Renal pelvis (tissue), 12 donors: ENCODE measurements around the gene C1QL1. TPM values are rescaled to one million over a fixed set of nuclear protein-coding genes. Genes with fewer than 3 reads are reported as not detected.
A peak's percentile ranks its signal among the peaks of the same experiment; 100 is the strongest.

Experiments
- DNase-seq: peaks from one replicate; pipeline ENCODE4 v3.0.0-alpha.2; 2013
- long read RNA-seq, 16 experiments: transcript quantifications; one replicate each; lab custom pipeline, GENCODE V29; 2026
- polyA plus RNA-seq, 3 donors: library from polyadenylated mRNA; unstranded; fragments of 120-200 nt; gene quantifications; one replicate each; pipeline ENCODE4 v1.2.1, GENCODE V29; 2013; ENCODE audit not compliant: insufficient read length in 3 of 3

The C1QL1 gene
- polyA plus RNA-seq = 1 to 10 TPM; 2.7 to 4.4 (median 3.2) TPM
- long read RNA-seq, donor 1, partial matches to known transcripts = 0 of 1 reads
- long read RNA-seq, donor 1, other reads (novel, unspliced or antisense) = 0 of 1 reads
- long read RNA-seq, donor 2, partial matches to known transcripts = 0 of 2 reads
- long read RNA-seq, donor 2, other reads (novel, unspliced or antisense) = 0 of 2 reads
- long read RNA-seq, donor 3, partial matches to known transcripts = 0 of 2 reads
- long read RNA-seq, donor 3, other reads (novel, unspliced or antisense) = 0 of 2 reads
- long read RNA-seq, donor 4, transcript C1QL1-201 (2 exons, 1,295 nt) = major isoform, 6 of 6 reads
- long read RNA-seq, donor 4, partial matches to known transcripts = 0 of 6 reads
- long read RNA-seq, donor 4, other reads (novel, unspliced or antisense) = 0 of 6 reads
- long read RNA-seq, donor 5, transcript C1QL1-201 (2 exons, 1,295 nt) = major isoform, 5 of 5 reads
- long read RNA-seq, donor 5, partial matches to known transcripts = 0 of 5 reads
- long read RNA-seq, donor 5, other reads (novel, unspliced or antisense) = 0 of 5 reads
- long read RNA-seq, donor 6, partial matches to known transcripts = 0 of 1 reads
- long read RNA-seq, donor 6, other reads (novel, unspliced or antisense) = 0 of 1 reads
- long read RNA-seq, donor 7, transcript C1QL1-201 (2 exons, 1,295 nt) = major isoform, 7 of 7 reads
- long read RNA-seq, donor 7, partial matches to known transcripts = 0 of 7 reads
- long read RNA-seq, donor 7, other reads (novel, unspliced or antisense) = 0 of 7 reads
- long read RNA-seq, donor 8, partial matches to known transcripts = 0 of 2 reads
- long read RNA-seq, donor 8, other reads (novel, unspliced or antisense) = 0 of 2 reads
- long read RNA-seq, donor 9, partial matches to known transcripts = 0 of 3 reads
- long read RNA-seq, donor 9, other reads (novel, unspliced or antisense) = 0 of 3 reads
- long read RNA-seq, donor 10, transcript C1QL1-201 (2 exons, 1,295 nt) = major isoform, 6 of 6 reads
- long read RNA-seq, donor 10, partial matches to known transcripts = 0 of 6 reads
- long read RNA-seq, donor 10, other reads (novel, unspliced or antisense) = 0 of 6 reads
- long read RNA-seq, donor 11, partial matches to known transcripts = 0 of 2 reads
- long read RNA-seq, donor 11, other reads (novel, unspliced or antisense) = 0 of 2 reads
- long read RNA-seq, donor 12, partial matches to known transcripts = 0 of 3 reads
- long read RNA-seq, donor 12, other reads (novel, unspliced or antisense) = 0 of 3 reads
- long read RNA-seq, donor 13 = 0 reads
- long read RNA-seq, donor 14 = 0 reads
- long read RNA-seq, donor 15 = 0 reads
- long read RNA-seq, donor 16, partial matches to known transcripts = 0 of 4 reads
- long read RNA-seq, donor 16, other reads (novel, unspliced or antisense) = 0 of 4 reads

DNA sequence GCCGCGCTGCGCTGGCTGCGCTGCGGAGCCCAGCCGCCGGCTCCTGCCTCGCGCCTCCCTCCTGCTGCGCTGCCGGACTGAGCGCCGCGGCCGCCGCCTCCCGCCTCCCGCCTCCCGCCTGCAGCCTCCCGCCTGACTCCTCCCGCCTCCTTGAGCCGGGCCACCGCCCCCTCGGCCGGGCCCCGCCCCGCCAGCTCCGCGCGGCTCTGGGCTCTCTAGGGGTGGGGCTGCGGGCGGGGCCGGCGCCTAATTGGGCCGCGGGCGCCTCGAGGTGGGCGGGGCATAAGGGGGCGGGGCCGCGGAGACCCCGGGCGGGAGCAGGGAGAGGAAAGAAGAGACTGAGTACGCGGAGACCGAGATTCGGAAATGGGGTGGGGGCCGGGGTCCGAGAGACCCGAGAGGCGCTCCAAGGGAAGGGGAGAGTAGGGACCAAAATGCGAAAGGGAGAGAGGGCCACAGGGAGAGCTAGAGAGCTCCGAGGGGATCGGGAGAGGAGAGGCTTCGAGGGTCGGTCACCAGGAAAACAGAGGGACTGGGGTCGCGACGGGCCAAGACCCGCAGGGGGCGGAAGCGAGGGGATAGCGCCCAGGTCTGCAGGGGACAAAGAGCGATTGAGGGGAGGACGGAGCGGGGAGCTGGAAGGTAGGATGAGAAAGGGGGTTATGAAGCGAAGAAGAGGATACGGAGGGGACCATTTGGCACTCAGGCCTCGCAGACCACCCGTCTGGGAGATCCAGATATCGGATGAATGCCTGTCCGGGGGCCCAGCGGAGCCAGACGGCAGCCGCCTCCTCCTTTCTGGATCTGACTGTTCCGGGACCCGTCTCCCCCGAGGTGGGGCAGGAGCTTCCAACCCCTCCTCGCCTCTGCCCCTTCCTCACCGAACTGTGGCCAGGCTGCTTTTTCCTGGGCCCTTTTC, at the start of gene C1QL1:
Gene C1QL1, minus strand, starts transcription at position 79 of the 919 bp plus-strand sequence. CDS start 255 bp downstream, outside the sequence.
- DNase-seq = peak; percentile 94

DNA sequence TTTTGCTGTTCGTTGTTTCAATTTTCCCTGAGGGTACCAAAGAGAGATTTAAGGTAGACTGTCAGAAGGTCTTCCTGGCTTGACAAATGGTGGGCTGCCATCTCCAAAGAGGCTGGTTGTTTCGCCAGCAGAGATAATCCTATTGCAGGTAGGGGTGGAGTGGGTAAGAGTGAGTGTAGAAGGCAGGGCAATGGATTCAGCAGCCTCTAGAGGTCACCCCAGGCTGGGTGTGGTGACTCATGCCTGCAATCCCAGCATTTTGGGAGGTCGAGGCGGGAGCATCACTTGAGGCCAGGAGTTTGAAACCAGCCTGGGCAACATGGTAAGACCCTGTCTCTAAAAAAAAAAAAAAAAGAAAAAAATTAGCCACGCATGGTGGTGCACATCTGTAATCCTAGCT, 48.7 kb upstream of the C1QL1 start:
- DNase-seq = no peak

DNA sequence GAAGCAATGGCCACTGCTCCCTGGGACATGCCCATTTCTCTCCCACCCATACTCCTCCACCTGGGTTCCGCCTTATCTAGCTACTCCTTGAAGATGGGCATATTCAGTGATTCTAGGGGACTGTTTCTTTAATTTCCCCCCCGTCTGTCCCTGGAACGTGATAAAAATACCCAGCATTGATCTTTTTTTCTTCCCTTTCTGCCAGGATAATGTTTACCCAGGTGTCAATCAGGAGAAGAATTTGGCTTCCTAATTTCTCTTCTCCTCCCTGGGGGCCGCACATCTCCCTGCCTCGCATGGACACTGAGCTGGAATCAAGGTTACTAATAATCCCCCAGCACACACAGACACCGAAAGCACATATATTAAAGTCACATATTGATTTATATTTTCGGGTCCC, 48.1 kb upstream of the C1QL1 start:
- no peak for DNase-seq

DNA sequence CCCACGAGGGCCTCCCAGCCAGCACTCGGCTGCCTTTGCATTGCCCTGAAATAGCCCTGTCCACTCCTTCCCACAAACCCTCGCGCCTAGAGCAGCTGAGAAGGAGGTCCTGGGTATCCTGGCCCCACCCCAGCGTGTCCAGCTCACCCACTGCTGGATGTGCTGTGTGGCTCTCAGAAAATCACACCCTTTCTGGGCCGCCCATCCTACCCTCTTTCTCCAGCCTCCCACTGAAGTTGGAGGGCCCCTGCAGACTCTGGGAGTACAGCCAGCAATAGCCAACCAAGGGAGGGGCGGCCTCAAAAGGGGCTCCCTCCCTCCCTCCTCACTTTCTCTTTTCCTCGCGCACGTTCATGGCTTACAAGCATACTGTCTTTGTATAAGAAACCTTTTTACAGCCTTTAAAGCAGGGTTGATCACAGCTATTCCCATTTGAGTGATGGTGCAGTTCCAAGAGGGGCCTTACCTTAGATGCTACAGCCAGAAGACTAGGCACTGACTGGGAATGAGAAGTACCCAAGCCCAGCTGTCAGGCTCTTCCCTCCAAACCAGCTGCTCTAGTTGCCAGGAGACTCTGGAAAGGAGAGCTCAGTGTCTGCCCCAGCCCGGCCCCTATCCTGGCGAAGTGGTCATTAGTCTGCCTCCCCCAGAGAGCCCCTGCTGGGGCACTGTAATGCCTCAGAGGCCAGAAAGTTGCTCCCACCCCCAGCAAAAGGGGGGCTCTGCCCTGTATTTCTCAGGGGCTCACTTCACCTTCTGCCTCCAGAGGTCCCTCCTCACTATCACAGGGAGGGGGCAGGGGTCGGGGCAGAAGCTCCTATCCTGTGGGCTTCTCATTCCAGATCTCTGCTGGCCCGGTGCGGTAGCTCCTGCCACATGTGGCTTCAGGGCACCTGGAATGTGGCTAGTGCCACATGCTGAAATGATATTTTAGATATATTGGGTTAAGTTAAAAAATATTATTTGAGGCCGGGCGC, 45.2 kb upstream of the C1QL1 start:
- no peak for DNase-seq

DNA sequence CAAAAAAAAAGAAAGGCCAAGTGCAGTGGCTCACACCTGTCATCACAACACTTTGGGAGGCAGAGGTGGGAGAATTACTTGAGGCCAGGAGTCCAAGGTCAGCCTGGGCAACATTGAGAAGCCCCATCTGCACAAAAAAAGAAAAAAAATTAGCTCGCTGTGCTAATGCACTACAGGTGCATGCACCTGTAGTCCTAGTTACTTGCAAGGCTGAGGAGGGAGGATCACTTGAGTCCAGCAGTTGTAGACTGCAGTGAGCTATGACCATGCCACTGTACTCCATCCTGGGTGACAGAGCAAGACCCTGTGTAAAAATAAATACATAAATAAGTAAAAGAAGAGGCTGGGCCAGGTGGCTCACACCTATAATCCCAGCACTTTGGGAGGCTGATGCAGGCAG, 43.7 kb upstream of the C1QL1 start:
- no peak for DNase-seq

DNA sequence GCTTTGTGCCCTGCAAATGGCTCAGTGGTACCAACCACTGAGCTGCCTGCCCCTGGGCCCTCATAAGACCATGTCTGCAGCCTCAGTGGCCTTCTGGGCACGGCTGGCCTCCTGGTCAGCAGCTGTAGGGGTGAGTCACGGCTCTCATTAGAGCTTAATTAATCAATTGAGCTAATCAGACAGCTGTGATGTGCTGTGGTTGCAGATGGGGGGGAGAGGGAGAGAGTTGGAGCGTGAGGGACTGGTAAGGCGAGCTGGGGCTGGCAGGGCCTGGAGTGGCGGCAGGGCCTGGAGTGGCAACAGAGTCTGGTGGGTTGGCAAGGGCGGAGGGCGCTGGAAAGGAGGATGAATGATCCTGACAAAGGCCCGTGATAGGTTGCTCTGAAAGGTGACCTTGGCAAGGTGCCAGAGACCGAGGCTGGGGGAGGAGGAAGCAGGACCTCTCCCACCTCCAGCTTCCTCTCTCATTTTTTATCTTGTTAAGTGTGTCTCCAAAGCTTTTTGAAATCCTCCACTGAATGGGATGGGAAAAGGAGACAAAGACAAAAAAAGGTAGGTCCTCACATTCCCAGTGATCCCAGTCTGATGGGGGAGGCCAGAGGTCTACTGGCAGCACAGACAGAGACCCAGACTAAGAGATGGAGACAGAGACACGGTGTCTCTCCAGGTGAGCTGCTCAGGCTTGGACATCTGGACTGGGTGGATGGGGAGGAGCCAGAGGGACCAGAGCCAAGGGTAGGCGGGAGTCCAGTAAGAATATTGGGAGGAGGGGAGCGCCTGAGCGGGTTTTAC, 41.8 kb upstream of the C1QL1 start:
- no peak for DNase-seq

DNA sequence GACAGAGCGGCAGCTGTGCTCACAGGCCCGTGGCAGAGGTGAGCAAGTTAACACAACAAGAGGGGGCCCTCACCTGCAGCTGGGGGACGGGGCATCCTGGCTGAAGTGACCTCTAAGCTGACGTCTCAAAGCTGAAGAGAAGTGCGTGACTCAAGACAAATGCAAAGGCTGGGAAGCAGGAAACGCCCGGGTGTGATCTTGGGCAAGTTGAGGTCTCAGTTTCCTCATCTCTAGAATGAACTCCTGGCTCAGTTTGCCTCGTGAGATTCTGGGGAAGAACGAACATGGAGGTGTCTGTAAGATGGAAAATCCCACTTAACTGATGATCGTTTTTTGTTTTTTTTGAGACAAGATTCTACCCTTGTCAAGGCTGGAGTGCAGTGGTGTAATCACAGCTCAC, 40.1 kb upstream of the C1QL1 start:
- no peak for DNase-seq

DNA sequence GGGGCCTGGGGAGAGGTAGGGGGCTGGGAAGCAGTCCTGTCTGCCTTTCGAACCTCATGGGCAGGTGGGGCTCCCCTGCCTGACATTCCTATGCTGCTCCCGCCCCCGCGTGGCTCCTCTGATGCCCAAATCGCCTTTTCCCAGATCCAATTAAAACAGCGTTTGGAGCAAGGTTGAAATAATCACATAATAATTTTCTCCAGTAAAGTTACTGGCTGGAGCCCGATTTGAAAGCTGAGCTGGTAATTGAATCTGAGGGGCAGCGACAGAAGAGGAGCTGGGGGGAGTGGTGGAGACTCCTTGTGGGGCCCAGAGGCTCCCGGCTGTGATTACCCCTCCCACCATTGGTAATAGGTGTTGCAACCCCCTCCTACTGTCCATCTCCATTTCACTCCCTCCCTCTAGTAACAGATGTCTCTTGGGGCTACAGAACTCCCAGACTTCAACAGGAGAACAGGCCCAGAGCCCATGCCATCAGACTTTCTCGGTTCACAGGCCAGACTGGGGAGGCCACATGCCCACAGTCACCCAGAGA, 38.9 kb upstream of the C1QL1 start:
- DNase-seq = peak; percentile 71

DNA sequence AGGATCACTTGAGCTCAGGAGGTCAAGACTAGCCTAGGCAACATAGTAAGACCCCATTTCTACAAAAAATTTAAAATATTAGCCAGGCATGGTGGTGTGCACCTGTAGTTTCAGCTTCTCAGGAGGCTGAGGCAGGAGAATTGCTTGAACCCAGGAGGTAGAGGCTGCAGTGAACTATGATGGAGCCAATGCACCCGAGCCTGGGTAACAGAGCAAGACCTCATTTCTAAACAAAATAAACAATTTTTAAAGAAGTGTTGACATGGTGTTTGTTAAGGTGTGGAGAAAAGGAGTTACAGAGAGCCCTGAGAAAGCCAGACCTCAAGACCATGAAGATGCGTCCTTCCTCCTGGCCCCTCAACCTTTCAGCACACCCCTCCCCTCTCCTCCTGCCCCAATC, 37.6 kb upstream of the C1QL1 start:
- DNase-seq = no peak

DNA sequence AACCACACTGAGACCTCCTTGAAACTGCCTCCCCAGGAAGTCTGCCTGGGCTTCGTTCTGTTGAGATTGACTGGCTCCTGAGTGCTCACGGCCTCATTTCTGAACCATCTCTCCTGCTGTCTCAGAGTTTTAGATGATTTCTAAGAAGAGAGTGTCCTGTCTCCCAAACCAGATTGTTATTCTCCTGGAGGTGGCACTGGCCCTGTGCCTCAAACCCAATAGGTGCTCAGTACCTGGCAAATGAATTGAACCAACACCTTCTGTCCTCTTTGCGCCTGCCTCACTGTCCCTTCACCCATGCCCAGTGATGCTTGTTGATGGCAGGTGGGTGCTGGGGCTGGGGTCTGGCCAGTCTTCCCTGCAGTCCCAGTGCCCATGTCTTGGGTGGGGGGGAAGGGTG, 36.3 kb upstream of the C1QL1 start:
- DNase-seq = no peak

DNA sequence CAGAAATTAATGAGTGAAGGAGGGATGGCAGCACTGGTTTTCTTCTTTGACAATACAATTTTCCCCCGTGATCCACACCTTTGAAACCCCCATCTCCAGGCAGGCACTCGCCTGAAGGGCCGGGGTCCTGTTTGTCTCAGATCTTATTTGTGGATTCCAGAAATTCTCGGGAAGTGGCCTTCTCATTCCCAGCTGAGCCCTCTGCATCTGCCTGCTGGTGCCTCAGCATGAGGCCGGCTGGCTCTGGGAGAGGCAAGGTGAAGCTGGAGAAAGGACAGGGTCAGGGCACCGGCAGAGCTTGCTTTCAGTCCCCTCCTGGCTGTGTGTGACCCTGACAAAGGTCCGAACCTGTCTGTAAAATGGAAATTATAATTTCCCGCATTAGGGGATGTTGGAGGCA, 35.8 kb upstream of the C1QL1 start:
- DNase-seq = no peak

DNA sequence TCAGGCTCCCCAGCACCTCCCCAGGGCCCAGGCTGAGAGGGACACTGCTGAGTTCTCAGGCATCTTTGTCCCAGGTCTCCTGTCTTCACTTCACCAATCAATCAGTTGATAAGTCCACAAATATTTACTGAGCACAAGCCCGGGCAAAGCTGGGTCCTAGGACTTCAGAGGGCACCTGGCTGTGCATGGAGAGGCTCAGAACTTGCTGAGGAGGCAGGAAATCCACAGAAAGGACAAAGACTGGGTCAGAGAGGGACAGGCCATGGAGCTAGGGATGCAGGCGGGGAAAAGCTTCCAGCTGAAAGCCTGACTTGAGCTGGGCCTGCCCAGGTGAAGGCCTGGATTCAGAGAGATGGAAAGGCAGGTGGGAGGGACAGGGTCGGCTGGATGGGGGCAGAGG, 33.2 kb upstream of the C1QL1 start:
- DNase-seq = no peak

DNA sequence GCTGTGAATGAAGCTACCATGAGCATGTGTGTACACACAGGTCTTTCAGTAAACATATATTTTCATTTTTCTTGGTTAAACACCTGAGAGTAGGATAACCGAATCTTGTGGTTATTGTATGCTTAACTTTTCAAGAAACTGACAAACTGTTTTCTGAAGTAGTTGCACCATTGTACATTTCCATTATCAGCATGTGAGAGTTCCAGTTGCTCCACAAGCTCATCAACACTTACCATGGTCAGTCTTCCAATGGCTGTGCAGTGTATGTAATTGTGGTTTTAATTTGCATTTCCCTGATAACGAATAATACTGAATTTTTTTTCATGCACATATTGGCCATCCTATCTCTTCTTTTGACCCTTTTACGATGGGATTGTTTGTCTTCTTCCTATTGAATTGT, 31.3 kb upstream of the C1QL1 start:
- no peak for DNase-seq

DNA sequence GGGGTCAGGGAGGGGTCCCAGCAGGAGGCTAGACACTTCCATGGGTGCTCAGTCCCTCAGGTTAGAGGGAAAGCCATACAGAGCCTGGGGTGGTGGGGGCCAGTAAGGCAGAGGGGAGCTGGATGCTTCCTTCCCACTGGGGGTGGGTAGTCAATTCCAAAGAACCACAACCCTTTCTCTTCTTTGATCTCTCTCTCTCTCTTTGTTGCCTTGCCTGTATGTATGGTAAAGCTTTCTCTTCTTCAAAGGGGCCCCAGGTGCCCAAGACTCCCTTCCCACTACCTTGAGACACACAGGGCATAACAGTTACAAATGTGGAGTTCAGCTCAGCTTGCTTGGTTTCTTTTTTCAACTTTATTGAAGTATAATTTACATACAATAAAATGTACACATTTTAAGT, 30.5 kb upstream of the C1QL1 start:
- DNase-seq = no peak

DNA sequence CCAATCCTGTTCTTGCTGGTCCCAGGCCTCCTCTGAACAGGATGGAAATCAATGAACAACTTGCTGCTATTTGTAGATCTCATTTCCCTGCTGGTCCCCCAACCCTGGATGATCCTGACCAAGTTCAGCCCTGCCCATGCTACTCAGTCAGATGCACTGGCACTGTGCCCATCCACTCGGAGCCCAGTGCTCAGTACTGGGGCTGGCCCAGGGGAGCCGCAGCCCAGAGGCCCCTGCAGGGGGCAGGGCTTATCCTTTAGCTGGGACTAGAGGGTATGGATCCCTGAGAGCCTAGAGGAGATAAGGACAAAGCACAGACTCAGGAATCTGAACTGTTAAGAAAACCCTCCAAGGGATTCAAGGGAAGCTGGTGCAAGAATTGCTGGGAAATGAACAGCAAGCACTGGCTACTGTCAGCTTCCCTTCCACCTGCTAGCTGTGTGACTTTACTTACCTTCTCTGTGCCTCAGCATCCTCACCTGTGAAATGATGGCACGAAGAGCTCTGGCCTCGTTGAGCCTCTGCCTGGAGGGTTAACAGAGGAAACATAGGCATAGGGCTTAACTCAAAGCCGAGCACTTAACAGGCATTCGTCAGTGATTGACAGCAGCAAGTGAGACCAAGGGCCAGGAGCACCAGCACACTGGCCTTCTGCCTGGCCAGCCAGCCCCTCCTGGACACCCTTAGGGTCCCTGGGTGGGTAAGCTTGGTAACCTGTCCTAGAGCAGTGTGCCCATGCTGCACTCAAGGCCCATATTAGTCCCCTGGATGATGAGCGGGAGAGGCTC, 29.8 kb upstream of the C1QL1 start:
- no peak for DNase-seq

DNA sequence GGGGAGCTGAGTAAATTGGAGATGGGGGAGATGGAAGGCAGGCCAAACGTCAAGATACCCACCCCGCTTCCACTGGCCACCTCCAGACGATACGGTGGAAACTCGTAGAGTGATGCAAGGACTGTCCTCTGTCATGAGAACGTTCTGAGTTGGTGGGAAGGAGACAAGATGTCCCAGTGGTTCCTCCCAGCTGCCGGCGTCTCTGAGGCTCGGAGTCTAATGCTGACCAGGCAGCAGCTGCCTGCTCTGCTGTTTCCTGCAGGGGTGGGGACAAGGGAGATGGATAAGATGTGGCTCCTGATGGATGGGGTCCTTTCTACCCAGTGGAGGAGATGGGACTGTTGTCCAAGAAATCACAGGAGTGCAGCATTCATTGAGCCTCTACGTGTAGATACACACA, 28.2 kb upstream of the C1QL1 start:
- no peak for DNase-seq

DNA sequence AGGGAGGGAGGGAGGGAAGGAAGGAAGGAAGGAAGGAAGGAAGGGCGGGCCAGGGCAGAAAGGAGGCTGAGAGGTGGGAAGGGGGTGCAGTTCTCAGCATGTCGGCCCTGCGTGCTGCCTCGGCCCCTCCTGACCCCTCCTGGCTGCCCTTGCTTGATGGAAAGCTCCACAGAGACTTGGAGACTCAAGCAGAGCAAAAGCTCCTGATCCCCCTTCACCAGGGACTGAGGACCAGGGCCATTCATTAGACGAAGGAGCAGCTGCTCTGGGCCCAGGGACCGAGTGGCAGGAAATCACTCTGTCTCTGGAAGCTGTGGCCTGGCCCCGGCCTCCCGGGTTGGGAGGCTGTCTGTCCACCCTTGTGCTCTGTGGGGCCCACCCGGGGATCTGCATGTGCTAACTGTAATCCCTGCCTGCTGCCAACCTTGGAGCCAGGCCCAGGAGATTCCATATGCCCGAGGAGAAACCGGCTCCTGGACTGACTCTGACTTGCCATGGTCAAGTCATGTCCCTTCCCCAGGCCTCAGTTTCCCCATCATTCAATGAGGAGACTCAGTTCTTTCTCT, 27.4 kb upstream of the C1QL1 start:
- DNase-seq = no peak
